ENCODE results near the gene SYS1. TPM values are rescaled to one million over a fixed set of nuclear protein-coding genes. Genes with fewer than 3 reads are reported as not detected.

SYS1 gene
- total RNA-seq, 1 experiment from 2014 or later: 36.4 TPM

- no peak for DNase-seq (ENCODE audit: extremely low read depth, low read depth)
Measured at GRCh38 chr20:45354423-45355208, 8.3 kb upstream of the SYS1 start.

GRCh38 chr20:45355209-45356084 lies 7.5 kb upstream of the SYS1 start:
- no peak for DNase-seq (ENCODE audit: extremely low read depth, low read depth)

GRCh38 chr20:45358282-45359068 lies 4.5 kb upstream of the SYS1 start:
- no peak for DNase-seq (ENCODE audit: extremely low read depth, low read depth)

- DNase-seq (ENCODE audit: extremely low read depth, low read depth): no peak
Measured at GRCh38 chr20:45359069-45359405, 3.9 kb upstream of the SYS1 start.

GRCh38 chr20:45359406-45360148 lies 3.4 kb upstream of the SYS1 start:
- DNase-seq (ENCODE audit: extremely low read depth, low read depth): no peak

GRCh38 chr20:45361793-45362192 lies 1.2 kb upstream of the SYS1 start:
- DNase-seq (ENCODE audit: extremely low read depth, low read depth): no peak

- no peak for DNase-seq (ENCODE audit: extremely low read depth, low read depth)
Measured at GRCh38 chr20:45363611-45364492, 896 bp downstream of the SYS1 start.

GRCh38 chr20:45365444-45365970 lies 2.6 kb downstream of the SYS1 start:
- no peak for DNase-seq (ENCODE audit: extremely low read depth, low read depth)

GRCh38 chr20:45366192-45366591 lies 3.2 kb downstream of the SYS1 start:
- DNase-seq (ENCODE audit: extremely low read depth, low read depth): no peak

- no peak for DNase-seq (ENCODE audit: extremely low read depth, low read depth)
Measured at GRCh38 chr20:45366631-45367030, 3.7 kb downstream of the SYS1 start.

GRCh38 chr20:45367126-45367525 lies 4.2 kb downstream of the SYS1 start:
- DNase-seq (ENCODE audit: extremely low read depth, low read depth): no peak

- no peak for DNase-seq (ENCODE audit: extremely low read depth, low read depth)
Measured at GRCh38 chr20:45368221-45368980, 5.4 kb downstream of the SYS1 start.

- no peak for DNase-seq (ENCODE audit: extremely low read depth, low read depth)
Measured at GRCh38 chr20:45370571-45371160, 7.7 kb downstream of the SYS1 start.

GRCh38 chr20:45372241-45372640 lies 9.3 kb downstream of the SYS1 start:
- DNase-seq (ENCODE audit: extremely low read depth, low read depth): no peak

GRCh38 chr20:45372646-45373352 lies 9.8 kb downstream of the SYS1 start:
- DNase-seq (ENCODE audit: extremely low read depth, low read depth): no peak

- peak; percentile 88 for DNase-seq (ENCODE audit: extremely low read depth, low read depth)
Measured at GRCh38 chr20:45373353-45374100, 10.6 kb downstream of the SYS1 start.

- DNase-seq (ENCODE audit: extremely low read depth, low read depth): no peak
Measured at GRCh38 chr20:45374101-45374467, 11.1 kb downstream of the SYS1 start.
